Left forelimb (tissue), 1 donor: ENCODE measurements around the gene PRPF8.
"Not testable (repeated sequence)": the region's sequence is repeated elsewhere in the genome, so short reads cannot be mapped to it uniquely, and the experiment has no call there.

ENCODE experiments used
- DNase-seq: peaks from one replicate; pipeline ENCODE4 v3.0.0-alpha.2; 2018; ENCODE audit warnings: low spot score

PRPF8 gene

DNA sequence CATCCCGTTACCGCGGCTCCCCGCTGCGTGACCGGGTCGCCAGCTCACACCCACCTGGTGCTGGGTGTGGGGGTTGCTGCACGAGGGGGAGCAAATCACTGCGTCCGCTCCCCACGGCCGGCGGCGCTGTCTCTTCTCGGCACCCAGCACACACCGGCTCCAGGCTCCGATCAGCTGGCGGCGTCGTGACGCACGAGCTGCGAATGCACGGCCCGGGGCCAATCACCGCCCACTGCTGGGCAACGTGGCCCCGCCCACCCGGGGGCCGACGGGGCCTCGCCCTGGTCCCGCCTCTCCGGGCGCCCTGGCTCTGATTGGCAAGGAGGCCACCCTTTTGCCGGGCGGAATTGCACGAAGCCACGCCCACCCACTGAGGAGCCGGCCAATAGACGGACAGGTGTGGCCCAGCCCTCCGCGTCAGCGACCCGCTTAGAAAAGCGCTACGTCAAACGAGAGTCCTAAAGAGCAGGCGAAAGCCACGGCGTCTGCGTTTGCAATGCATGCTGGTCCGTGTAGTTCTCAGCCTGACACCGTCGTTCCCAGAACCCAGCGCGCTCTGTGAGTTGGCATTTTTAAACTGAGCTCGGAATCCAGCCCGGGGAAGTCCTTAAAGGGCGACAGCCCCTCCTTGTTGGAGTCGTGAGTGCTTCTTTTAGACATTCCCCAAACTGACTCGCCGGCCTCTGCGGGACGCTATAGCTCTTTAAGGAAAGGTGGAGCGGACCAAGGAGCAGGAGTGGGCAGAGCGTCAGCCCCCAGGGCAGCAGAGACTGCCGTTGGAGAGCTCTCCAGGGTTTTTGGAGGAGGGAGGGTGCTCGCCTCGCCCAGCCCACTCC is 31.6 kb upstream of the PRPF8 start:
- peak; percentile 100 for DNase-seq

DNA sequence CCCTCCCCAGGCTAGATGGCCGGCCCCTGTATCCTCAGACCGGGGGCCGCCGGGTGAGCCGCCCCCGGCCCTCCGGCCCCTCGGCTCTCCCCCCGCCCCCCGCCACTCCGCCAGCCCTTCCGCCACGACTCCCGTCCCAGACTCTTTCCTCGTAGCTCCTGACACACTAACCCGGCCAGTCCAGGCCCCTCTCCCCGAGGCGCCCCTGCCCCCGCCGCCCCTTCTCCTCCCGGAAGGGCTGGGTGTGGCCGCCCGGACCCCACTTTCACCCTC is 31.1 kb upstream of the PRPF8 start:
- DNase-seq, result no peak

DNA sequence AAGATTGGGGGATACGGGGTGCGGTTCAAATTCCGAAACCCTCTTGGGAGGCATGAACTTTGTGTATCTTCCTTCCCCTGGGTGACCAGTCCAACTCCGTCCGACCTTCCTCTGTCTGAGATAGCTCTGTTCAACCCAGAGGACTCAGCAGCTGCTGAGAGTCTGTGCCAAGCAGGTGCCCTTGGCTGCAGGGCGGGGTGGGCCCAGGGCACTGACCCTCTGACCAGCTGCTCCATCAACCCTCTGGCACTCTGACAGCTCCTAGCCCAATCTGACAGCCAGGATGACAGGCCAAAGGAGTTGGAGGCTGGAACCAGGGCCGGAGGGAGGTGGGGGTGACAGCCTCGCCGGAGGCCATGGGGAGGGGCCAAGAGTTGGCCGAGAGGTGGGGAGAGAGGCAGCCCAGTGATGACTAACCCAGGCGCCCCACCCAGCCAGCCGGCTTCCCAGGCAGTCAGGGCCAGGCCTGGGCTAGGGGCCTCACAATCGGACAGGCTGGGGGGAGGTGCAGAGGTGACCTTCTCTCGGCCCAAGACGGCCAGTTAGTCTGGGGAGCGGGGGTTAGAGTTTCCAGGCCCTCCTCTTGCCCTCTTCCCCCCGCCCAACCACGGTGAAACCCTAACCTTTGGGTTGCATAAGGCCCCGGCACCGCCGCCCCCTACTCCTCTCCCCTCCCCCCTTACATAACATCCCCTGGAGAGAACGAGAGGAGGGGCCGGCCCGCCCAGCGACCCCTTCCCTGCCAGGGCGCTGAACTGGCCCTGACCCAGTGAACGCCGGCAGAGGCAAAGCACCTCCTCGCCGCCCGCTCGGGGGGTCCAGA is 30.5 kb upstream of the PRPF8 start:
- DNase-seq, result peak; percentile 92

DNA sequence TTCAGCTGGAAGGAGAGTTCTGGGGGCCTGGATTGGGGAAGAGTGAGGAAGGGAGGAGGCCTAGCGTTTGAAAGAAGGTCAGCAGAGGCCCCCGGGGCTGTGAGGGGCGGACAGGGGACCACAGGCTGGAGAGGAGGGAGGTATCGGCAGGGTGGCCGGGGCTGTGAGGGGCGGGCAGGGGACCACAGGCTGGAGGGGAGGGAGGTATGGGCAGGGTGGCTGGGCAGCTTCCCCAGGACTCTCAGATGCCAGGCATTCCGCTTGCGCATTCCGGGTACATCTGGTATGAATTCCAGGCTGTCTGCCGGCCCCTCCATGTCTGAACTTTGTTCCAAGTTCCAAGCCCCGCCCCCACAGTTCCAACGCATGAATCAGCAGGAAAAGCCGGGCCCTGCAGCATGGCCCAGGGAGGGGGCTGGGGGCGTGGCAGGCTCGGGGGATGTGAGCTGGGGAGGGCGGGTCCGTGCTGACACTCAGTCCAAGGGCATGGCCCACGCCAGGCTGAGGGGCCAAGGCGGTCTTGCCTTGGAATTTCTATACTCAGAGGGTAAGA is 29.8 kb upstream of the PRPF8 start:
- DNase-seq, result peak; percentile 98

DNA sequence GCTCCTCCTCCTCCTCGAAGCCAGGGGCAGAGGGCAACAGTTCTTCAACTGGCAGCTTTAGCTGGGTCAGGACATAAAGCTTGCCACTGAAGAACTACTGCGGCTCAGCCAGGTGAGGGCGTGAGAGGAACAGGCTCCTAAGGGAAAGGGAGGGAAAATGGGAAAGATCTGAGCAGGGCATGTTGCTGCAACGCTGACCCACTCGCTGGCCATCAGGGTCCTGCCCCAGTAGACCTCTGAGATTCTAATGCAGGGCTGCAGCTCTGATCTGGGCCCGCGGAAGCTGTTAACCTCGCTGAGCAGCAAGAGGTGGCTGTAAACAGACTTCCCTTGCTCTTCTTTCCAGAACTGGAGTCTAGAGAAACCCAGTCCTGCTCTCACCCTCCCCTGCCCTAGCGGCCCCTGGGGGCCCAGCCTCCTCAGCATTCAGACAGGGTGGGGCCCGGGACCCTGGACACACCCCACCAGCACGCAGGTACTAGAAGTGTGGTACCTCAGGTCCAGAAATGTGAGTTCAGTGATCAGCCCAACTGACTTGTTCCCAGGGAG is 29.3 kb upstream of the PRPF8 start:
- DNase-seq, result peak; percentile 65

DNA sequence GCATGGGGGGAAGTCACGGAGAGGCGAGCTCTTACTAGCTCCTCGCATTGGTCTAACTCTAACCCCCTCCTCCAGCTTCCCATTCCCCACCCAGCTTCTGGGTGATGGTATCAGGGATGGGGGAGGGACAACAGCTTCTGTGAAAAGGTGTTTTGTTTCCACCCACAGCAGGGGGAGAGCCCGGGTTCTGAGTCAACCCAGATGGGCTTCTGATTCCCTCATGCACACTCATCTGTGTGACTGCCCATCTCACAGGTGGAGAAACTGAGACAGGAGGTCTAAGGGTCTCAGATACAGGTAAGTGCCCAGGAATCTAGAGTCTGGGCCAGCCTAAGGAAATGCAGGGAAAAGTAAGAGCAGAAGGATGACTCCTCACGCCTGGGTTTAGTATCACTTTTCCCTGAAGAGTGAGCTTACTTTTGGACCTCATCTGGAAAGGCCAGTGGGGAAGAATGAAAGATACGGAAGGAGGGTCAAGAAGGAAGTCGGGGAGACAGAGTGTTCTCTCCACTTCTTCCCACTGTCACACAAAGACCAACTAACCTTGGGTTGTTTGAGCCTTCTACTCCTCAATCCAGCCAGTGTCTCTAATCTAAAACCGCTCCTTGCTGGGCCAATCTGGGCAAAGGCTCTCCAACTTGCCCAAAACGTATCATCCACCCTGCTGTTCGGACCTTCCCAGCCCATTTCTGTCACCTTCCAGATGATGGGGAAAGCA is 28.7 kb upstream of the PRPF8 start:
- DNase-seq, result no peak

DNA sequence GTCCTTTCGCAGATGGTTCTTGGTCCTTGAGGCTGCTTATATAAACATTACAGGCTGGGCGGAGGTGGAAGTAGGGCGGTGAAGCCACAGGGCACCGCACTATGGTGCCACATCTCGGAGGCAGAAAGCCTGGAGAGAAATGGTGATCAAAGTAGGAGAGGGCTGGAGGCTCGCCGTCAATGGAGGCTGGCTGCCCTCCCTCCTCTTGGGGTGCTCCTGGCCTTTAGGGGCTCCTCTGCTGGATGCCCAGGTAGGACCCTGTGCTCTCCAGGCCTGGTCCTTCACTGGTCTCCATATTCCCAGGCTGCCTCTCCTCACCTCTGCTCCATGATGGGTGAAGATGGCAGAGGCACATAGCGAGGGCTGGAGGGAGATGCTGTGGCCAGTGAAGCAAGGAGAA is 27.6 kb upstream of the PRPF8 start:
- DNase-seq, result no peak

DNA sequence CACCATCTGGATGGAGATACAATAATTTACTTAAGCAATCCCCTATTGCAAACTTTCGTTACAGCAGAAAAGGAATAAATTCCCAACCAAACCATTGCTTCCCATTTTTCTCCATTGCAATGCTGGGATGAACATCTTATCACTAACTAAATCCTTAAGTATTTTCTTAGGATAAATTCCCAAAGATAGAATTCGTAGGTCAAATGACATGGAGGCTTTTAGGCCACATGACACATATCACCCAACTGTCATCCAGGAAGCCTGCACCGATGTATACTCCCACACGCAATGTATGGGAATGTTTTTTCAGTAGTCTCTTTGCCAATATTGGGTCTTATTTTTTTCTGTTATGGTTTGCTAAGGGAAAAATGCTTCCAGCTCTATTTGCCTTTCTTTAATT is 27.1 kb upstream of the PRPF8 start:
- DNase-seq, result no peak

DNA sequence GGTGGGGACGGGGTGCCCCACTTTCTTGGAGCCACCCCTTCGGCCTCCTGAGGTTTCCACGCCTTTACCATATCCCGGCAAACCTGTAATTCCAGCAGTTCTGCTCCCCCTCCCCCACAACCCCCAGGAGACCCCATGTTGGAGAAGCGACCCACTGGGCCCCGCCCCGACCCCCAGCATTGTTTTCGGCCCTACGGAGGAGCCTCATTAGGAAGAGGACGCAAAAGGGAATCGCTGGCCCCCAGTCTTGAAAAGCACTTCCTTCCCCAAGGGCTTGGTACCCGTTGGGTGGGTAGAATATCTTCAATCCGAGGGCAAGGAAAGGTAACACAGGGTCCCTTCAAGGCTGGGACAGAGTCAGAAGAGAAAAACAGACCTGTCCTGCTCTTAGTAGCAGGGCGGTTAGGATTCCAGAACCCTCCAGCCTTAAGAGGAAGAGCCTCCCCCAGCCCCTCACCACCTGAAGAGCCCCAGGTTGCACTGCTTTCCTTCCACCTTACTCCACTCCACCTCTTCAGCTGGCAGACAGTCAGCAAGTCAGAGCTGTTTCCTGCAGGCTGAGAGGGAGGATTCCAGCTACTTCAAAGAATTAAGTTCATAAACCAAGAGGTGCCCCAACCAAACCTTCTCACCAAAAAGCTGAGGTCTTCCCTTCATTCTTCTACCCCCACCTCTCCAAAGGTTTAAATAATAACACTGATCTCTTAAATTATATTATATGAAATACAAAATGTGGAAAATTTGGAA is 26.3 kb upstream of the PRPF8 start:
- no peak for DNase-seq

DNA sequence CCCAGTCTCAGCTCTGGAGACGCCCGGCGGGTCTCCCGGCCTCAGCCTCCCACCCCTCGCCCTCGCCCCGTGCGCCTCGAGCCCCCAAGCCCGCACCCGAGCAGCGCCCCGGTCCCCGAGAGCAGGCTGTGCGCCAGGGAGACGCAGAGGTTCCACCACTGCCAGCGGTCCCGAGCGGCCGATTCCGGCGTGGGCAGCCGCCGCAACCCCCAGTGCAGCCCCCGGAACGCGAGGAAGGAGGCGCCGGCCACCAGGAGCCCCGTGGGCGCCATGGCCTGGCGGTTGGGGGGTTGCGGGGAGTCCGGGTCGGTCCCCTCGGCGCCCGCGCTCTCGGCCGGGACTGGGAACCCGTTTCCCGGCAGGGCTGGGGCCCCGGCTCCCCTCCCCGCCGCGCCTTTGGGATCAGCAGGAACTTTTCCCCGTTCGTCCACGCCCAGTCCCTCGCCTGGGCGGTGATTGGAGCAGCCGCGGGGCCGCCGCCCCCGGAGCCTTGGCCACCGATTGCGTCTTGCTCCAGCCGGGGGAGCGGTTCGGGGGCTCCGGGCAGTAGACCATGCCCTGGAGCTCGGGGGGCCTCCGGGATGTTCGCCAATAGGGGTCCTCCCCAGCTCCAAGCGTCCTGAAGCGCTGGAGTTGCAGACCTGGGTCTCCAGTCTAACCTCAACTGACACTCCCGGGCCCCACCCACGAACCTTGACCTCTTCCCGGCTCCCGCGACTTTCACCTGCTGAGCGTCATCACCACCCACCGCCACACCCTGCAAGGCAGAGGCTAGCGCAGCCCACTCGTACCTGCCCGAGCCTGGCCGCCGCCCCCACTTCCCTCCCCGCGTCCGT is 25.5 kb upstream of the PRPF8 start, which contains the start of gene TLCD2:
TSS of gene TLCD2 (minus strand) at position 407 of the 836 bp plus-strand sequence. CDS start at position 272, 135 bp downstream.
- DNase-seq, result peak; percentile 83

DNA sequence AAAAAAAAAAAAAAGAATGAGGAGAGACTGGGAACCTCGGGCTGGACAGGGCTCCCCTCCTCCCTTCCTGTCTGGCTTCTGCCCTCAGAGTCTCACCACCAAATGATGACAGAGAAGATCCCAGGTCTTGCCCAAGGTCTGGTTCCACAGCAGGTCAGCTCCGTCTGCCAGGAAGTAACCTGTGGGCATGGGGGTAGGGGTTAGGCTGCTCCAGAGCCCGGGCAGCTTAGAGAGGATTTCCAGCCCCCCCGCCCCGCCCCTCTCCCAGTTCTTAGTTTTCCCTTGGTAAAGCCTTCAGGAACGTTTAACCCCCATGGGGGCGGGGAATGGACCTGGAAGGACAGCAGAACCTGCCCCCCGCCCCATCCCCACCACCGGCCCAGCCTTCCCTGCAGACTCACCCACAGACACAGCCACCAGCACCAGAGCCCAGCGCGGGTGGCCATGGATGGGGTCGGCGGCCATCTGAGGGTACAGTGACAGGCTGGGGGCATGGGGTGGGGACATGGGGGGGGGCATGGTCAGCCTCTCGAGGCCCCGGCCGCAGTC is 24.8 kb upstream of the PRPF8 start:
- DNase-seq, result no peak

DNA sequence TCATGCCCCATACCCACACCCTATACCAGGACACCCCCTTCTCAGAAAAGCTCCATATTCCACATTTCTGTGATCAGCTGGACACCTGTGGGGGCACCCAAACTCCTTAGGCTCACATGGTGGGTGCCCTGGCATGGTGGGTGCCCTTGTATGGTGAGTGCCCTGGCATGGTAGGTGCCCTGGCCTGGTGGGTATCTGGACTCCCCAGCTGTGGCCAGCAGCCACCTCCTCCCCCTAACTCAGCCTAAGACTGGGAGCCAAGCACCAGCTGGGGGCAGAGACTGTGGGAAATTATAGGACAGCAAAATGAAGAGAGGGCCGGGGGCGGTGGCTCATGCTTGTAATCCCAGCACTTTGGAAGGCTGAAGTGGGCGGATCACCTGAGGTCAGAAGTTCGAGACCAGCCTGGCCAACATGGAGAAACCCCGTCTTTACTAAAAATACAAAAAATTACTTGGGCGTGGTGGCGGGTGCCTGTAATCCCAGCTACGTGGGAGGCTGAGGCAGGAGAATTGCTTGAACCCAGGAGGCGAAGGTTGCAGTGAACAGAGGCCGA is 24.2 kb upstream of the PRPF8 start:
- not testable (repeated sequence) for DNase-seq

DNA sequence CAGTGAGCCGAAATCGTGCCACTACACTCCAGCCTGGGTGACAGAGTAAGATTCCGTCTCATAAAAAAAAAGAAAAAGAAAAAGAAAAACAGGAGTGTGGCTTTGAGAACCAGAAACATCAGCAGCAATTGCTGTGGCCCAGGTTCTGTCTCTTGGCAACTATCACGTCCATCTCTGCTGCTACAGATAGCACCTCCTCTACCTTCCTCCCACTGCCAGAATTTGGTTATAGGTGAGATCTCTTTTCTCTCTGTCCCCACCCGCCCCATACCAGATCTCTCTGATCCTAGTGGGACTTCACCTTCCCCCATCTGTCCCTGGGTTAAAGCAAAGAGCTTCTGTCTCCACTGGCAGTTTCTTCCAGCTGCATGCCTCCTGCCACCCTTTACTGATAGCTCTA is 22.4 kb upstream of the PRPF8 start:
- no peak for DNase-seq

DNA sequence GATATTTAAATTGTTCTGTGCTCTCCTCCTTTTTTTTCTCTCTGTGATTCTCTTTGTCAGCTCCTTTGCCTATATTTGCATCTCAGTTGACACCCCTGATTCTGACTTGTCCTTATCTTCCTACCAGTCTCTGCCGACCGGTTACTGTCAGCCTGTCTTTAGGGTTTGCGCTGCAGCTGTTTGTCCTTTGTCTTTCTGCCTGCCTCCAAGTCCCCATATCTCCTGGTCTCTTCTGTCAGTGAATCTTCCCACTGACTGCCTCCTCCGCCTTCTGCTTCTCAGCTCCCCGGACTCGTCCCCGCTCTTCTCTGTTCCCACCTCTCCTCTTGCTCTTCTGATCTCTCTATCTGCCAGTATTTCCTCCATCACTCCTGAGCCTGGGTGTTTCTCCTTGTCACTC is 20.3 kb upstream of the PRPF8 start:
- DNase-seq, result no peak

DNA sequence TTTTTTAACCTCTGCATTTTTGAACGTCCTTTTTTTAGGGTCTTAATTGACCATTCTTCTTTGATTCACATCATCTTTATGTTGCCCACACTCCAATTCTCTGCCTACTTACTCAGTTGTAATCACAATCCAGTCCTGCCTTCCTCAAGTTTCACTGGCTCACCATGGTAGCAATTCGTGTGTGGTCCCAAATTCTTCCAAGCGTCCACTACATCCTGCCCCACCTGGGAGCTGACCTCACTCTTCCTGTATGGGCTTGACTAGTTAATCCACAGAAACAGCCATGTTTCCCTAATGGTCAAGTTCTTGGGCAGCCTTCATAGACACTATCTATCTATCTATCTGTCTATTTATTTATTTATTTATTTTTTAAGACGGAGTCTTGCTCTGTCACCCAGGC is 18.4 kb upstream of the PRPF8 start:
- no peak for DNase-seq

DNA sequence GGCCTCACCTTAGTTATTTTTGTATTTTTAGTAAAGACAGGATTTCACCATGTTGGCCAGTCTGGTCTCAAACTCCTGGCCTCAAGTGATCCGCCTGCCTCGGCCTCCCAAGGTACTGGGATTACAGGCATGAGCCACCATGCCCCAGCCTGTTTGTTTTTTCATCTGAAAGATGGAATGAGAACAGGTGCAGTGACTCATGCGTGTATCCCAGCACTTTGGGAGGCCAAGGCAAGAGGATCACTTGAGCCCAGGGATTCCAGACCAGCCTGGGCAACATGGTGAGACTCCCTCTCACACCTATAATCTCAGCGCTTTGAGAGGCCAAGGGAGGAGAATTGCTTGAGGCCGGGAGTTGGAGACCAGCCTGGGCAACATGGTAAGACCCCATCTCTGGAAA is 15.2 kb upstream of the PRPF8 start:
- not testable (repeated sequence) for DNase-seq

DNA sequence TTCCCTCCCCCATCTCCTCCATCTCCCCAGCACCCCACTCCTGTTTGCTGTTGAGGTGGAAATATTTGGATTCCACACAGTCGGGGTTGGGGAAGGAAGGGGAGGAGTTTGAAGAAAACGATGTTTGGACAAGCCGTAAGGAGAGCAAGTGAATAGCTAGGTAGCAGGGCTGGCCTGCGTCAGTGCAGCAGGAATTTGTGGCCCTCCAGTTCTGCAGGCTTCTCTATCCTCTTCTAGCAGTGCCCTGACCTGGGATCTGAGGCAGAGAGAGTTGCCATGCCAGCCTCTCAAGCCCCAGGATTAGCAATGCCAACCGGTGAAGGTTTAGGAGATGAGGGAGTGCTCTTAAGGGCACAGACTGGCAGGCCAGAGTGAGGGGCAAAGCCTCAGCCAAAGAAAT is 13.0 kb upstream of the PRPF8 start:
- no peak for DNase-seq

DNA sequence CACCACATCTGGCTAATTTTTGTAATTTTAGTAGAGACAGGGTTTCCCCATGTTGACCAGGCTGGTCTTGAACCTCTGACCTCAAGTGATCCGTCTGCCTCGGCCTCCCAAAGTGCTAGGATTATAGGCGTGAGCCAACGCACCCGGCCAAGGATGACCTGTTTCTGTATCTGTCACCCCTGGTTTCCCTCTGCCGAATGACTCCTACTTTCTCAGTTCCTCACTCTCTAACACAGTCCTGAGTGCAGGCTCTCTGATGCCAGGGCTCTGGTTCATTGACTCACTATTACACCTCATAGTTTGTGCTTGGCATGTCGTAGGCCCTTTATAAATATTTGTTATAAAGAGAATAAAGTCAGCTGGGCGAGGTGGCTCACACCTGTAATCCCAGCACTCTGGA is 10.7 kb upstream of the PRPF8 start:
- DNase-seq, result no peak

DNA sequence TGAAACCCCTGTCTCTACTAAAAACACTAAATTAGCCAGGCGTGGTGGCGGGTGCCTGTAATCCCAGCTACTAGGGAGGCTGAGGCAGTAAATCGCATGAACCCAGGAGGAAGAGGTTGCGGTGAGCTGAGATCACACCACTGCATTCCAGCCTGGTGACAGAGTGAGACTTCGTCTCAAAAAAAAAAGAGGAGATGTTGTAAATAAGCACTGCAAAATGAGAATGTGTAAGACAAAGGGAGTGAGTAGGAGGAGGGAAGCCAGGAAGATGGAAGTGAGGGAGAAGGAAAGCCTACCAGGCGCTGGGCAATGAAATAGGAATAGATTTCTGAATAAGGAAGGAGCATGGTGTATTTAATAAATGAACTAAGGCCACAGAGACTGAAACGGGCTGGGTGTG is 8.7 kb upstream of the PRPF8 start:
- no peak for DNase-seq
